ENCODE results near the gene GPLD1. TPM values are rescaled to one million over a fixed set of nuclear protein-coding genes. Genes with fewer than 3 reads are reported as not detected.

Gene GPLD1
- total and polyA plus RNA-seq, 9 of the 15 experiments (the other 6 are each of a cell fraction or from before 2014, with no cell fraction given), result 0.11 to 1.3 (median 0.82) TPM

DNA sequence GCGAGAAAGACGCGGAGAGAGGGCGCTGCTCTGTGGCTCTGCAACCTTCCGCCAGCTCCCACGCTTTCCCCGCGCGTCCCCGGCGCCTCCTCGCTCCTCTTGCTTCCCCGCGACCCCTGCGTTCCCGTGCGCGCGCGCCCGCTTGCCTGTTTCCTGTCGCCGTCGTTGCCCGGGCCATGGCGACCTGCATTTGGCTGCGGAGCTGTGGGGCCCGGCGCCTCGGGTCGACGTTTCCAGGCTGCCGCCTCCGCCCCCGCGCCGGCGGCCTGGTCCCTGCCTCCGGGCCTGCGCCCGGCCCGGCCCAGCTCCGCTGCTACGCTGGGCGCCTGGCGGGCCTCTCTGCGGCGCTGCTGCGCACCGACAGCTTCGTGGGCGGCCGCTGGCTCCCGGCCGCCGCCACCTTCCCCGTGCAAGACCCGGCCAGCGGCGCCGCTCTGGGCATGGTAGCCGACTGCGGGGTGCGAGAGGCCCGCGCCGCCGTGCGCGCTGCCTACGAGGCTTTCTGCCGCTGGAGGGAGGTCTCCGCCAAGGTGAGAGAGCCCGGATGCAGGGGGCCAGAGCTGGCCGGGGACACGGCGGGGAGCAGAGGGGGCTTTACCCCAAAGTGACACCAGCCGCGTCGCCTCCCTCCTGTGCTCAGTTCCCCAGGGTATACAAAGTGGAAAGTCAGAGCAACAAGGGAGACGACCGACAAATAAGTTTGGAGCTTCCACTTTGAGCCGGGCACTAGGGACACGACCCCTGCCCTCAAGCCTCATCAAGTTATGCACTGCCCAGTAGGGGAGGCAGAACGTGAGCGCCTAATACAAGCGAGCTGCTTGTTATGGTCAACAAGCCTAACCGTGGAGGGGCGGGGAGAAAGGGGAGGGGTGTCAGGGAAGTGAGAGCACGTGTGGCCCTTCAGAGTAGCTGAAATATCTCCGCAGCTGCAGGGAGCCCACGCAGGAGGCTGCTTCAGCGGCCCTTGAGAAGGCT lies 5.7 kb upstream of the GPLD1 start, which contains the start of gene ALDH5A1 (continued):
- TF ChIP-seq, protein P1, sequence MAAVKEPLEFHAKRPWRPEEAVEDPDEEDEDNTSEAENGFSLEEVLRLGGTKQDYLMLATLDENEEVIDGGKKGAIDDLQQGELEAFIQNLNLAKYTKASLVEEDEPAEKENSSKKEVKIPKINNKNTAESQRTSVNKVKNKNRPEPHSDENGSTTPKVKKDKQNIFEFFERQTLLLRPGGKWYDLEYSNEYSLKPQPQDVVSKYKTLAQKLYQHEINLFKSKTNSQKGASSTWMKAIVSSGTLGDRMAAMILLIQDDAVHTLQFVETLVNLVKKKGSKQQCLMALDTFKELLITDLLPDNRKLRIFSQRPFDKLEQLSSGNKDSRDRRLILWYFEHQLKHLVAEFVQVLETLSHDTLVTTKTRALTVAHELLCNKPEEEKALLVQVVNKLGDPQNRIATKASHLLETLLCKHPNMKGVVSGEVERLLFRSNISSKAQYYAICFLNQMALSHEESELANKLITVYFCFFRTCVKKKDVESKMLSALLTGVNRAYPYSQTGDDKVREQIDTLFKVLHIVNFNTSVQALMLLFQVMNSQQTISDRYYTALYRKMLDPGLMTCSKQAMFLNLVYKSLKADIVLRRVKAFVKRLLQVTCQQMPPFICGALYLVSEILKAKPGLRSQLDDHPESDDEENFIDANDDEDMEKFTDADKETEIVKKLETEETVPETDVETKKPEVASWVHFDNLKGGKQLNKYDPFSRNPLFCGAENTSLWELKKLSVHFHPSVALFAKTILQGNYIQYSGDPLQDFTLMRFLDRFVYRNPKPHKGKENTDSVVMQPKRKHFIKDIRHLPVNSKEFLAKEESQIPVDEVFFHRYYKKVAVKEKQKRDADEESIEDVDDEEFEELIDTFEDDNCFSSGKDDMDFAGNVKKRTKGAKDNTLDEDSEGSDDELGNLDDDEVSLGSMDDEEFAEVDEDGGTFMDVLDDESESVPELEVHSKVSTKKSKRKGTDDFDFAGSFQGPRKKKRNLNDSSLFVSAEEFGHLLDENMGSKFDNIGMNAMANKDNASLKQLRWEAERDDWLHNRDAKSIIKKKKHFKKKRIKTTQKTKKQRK (IDR thresholded peaks at IDR 0.05; ENCODE audit: borderline replicate concordance, low read depth, low read length), result no peak
- TF ChIP-seq ZNF253 (CRISPR knock-in tag; conservative IDR thresholded peaks at IDR 0.05) (no peak), SRSF9 (IDR thresholded peaks at IDR 0.05; ENCODE audit: borderline replicate concordance, low read depth, low read length) (no peak), LARP7 (IDR thresholded peaks at IDR 0.05) (no peak), RB1 (IDR thresholded peaks at IDR 0.05; ENCODE audit: low read depth) (peak; percentile 72; the same call in 1 of the 2 replicates), EGR1 (conservative IDR thresholded peaks at IDR 0.05) (peak; percentile 88), NFATC3 (IDR thresholded peaks at IDR 0.05) (no peak), BRF1 (IDR thresholded peaks at IDR 0.05; ENCODE audit: borderline replicate concordance, extremely low read depth, insufficient read length) (no peak), RBM14 (IDR thresholded peaks at IDR 0.05; ENCODE audit: borderline replicate concordance, insufficient read depth, low read depth, low read length) (0 out of 2 replicates have a peak, but pooled peaks have one; percentile 77), ZNF354B (CRISPR knock-in tag; IDR thresholded peaks at IDR 0.05) (no peak)
- TF ChIP-seq, protein P2, sequence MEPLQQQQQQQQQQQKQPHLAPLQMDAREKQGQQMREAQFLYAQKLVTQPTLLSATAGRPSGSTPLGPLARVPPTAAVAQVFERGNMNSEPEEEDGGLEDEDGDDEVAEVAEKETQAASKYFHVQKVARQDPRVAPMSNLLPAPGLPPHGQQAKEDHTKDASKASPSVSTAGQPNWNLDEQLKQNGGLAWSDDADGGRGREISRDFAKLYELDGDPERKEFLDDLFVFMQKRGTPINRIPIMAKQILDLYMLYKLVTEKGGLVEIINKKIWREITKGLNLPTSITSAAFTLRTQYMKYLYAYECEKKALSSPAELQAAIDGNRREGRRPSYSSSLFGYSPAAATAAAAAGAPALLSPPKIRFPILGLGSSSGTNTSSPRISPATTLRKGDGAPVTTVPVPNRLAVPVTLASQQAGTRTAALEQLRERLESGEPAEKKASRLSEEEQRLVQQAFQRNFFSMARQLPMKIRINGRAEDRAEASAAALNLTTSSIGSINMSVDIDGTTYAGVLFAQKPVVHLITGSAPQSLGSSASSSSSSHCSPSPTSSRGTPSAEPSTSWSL (CRISPR knock-in tag; IDR thresholded peaks at IDR 0.05; ENCODE audit: borderline replicate concordance), result no peak
- TF ChIP-seq, protein P3, sequence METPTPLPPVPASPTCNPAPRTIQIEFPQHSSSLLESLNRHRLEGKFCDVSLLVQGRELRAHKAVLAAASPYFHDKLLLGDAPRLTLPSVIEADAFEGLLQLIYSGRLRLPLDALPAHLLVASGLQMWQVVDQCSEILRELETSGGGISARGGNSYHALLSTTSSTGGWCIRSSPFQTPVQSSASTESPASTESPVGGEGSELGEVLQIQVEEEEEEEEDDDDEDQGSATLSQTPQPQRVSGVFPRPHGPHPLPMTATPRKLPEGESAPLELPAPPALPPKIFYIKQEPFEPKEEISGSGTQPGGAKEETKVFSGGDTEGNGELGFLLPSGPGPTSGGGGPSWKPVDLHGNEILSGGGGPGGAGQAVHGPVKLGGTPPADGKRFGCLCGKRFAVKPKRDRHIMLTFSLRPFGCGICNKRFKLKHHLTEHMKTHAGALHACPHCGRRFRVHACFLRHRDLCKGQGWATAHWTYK (CRISPR knock-in tag; IDR thresholded peaks at IDR 0.05), result 0 out of 2 replicates have a peak, but pooled peaks have one; percentile 61
- TF ChIP-seq, protein P4, sequence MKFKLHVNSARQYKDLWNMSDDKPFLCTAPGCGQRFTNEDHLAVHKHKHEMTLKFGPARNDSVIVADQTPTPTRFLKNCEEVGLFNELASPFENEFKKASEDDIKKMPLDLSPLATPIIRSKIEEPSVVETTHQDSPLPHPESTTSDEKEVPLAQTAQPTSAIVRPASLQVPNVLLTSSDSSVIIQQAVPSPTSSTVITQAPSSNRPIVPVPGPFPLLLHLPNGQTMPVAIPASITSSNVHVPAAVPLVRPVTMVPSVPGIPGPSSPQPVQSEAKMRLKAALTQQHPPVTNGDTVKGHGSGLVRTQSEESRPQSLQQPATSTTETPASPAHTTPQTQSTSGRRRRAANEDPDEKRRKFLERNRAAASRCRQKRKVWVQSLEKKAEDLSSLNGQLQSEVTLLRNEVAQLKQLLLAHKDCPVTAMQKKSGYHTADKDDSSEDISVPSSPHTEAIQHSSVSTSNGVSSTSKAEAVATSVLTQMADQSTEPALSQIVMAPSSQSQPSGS (CRISPR knock-in tag; IDR thresholded peaks at IDR 0.05), result no peak
- TF ChIP-seq, protein P5, sequence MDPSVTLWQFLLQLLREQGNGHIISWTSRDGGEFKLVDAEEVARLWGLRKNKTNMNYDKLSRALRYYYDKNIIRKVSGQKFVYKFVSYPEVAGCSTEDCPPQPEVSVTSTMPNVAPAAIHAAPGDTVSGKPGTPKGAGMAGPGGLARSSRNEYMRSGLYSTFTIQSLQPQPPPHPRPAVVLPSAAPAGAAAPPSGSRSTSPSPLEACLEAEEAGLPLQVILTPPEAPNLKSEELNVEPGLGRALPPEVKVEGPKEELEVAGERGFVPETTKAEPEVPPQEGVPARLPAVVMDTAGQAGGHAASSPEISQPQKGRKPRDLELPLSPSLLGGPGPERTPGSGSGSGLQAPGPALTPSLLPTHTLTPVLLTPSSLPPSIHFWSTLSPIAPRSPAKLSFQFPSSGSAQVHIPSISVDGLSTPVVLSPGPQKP (CRISPR knock-in tag; IDR thresholded peaks at IDR 0.05), result no peak
- TF ChIP-seq, protein P6, sequence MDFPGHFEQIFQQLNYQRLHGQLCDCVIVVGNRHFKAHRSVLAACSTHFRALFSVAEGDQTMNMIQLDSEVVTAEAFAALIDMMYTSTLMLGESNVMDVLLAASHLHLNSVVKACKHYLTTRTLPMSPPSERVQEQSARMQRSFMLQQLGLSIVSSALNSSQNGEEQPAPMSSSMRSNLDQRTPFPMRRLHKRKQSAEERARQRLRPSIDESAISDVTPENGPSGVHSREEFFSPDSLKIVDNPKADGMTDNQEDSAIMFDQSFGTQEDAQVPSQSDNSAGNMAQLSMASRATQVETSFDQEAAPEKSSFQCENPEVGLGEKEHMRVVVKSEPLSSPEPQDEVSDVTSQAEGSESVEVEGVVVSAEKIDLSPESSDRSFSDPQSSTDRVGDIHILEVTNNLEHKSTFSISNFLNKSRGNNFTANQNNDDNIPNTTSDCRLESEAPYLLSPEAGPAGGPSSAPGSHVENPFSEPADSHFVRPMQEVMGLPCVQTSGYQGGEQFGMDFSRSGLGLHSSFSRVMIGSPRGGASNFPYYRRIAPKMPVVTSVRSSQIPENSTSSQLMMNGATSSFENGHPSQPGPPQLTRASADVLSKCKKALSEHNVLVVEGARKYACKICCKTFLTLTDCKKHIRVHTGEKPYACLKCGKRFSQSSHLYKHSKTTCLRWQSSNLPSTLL (IDR thresholded peaks at IDR 0.05), result no peak
